ENCODE results near the gene TAF11L12. TPM values are rescaled to one million over a fixed set of nuclear protein-coding genes. Genes with fewer than 3 reads are reported as not detected.
"Not testable (repeated sequence)": the region's sequence is repeated elsewhere in the genome, so short reads cannot be mapped to it uniquely, and the experiment has no call there.

TAF11L12 gene
- total and polyA plus RNA-seq, 2 donors (not counting 1 experiment from before 2014, with no cell fraction given), result not detected

DNA sequence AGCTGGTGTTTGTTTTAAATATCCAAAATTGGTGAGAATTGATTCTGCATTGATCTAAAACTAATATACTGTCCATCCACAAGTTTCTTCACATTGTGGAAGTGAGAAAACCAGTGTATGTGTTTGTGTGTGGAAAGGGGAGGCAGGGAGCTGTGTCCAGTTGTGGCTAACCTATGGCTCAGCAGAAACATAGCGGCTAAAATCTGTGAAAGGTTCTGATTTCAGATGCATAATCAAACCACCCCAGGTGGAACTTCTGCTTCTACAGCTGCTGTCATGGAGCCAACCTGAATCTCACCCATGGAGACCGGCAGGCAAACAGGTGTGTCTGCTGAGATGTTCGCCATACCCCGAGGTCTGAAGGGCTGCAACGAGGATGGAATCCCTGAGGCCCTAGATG, 24.0 kb downstream of the TAF11L12 start, which contains the start of gene TAF11L14:
Gene TAF11L14 (plus strand): TSS at position 301 of the 400 bp plus-strand sequence.
- ChIA-PET CTCF (no interaction called here), POLR2A (no interaction called here)
- no peaks in the 10 kb centered on the region for H3K9me3 ChIP-seq (ENCODE audit: control extremely low read depth in 1 of 3, control insufficient read depth in 2 of 3, insufficient read depth in 1 of 3, low read length in 2 of 3)
- H3K79me2 ChIP-seq (ENCODE audit: control insufficient read depth, insufficient read depth, low read length), result no peaks in the 10 kb centered on the region
- no peak within 1 kb of the TSS for H3K27ac ChIP-seq (ENCODE audit: low read length in 2 of 2)
- no peak within 1 kb of the TSS for H3K4me2 ChIP-seq (replicated peaks; ENCODE audit: low read depth, low read length, poor library complexity, severe bottlenecking)
- WGBS (ENCODE audit: insufficient coverage), result 89% methylated on average over 4 of the region's 5 CpGs
- H3K27me3 ChIP-seq (replicated peaks in 1 of 4; ENCODE audit: control extremely low read depth in 1 of 4, control insufficient read depth in 3 of 4, insufficient read depth in 4 of 4, low read length in 3 of 4), result no peaks in the 10 kb centered on the region
- H3K4me1 ChIP-seq (ENCODE audit: control insufficient read depth in 2 of 2, insufficient read depth in 2 of 2, low read length in 2 of 2), result no peaks in the 10 kb centered on the region
- no peak for TF ChIP-seq EZH2 (IDR thresholded peaks at IDR 0.05; ENCODE audit: borderline replicate concordance, insufficient read depth, low read depth, low read length, poor library complexity, severe bottlenecking)
- TF ChIP-seq, protein P1, sequence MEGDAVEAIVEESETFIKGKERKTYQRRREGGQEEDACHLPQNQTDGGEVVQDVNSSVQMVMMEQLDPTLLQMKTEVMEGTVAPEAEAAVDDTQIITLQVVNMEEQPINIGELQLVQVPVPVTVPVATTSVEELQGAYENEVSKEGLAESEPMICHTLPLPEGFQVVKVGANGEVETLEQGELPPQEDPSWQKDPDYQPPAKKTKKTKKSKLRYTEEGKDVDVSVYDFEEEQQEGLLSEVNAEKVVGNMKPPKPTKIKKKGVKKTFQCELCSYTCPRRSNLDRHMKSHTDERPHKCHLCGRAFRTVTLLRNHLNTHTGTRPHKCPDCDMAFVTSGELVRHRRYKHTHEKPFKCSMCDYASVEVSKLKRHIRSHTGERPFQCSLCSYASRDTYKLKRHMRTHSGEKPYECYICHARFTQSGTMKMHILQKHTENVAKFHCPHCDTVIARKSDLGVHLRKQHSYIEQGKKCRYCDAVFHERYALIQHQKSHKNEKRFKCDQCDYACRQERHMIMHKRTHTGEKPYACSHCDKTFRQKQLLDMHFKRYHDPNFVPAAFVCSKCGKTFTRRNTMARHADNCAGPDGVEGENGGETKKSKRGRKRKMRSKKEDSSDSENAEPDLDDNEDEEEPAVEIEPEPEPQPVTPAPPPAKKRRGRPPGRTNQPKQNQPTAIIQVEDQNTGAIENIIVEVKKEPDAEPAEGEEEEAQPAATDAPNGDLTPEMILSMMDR (IDR thresholded peaks at IDR 0.05), result no peak
- DNase-seq, result no peak
- ATAC-seq (ENCODE audit: low read depth), result no peak
- no peak within 1 kb of the TSS for H2AFZ ChIP-seq (ENCODE audit: insufficient read depth, low read depth, low read length, poor library complexity, severe bottlenecking)
- H4K20me1 ChIP-seq (ENCODE audit: control insufficient read depth, insufficient read depth, low read length, poor library complexity, severe bottlenecking), result no peaks in the 10 kb centered on the region
- intact Hi-C loops (cut with micrococcal nuclease), result no loop called here
- Mint-ChIP-seq H3K27me3 (no peaks in the 10 kb centered on the region), H3K27ac (no peak within 1 kb of the TSS), H3K9me3 (ENCODE audit: insufficient read depth) (no peaks in the 10 kb centered on the region), H3K4me1 (no peaks in the 10 kb centered on the region), H3K4me3 (no peak within 1 kb of the TSS)
- no peak within 1 kb of the TSS for H3K4me3 ChIP-seq (ENCODE audit: control extremely low read depth in 1 of 5, extremely low read depth in 1 of 5, insufficient read depth in 1 of 5, low read depth in 2 of 5, low read length in 4 of 5)
- no peaks in the 10 kb centered on the region for H3K36me3 ChIP-seq (replicated peaks in 1 of 2; ENCODE audit: control extremely low read depth in 1 of 2, control insufficient read depth in 1 of 2, extremely low read depth in 1 of 2, insufficient read depth in 2 of 2, low read length in 1 of 2)
- no peak within 1 kb of the TSS for H3K9ac ChIP-seq (ENCODE audit: low read length)

DNA sequence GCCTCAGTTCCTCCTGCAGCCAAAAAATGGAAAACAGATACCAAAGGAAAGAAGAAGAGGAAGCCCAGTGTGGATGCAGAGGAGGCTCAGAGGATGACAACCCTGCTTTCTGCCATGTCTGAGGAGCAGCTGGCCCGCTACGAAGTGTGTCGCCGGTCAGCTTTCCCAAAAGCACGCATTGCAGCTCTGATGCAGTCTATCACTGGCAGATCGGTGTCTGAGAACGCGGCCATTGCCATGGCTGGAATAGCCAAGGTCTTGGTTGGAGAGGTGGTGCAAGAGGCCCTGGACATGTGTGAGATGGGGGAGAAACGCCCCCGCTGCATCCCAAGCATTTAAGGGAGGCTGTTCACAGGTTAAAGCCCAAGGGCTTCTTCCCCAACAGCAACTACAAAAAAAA, 39.0 kb downstream of the TAF11L12 start:
- WGBS (ENCODE audit: insufficient coverage), result 97% methylated on average over 8 of the region's 10 CpGs

DNA sequence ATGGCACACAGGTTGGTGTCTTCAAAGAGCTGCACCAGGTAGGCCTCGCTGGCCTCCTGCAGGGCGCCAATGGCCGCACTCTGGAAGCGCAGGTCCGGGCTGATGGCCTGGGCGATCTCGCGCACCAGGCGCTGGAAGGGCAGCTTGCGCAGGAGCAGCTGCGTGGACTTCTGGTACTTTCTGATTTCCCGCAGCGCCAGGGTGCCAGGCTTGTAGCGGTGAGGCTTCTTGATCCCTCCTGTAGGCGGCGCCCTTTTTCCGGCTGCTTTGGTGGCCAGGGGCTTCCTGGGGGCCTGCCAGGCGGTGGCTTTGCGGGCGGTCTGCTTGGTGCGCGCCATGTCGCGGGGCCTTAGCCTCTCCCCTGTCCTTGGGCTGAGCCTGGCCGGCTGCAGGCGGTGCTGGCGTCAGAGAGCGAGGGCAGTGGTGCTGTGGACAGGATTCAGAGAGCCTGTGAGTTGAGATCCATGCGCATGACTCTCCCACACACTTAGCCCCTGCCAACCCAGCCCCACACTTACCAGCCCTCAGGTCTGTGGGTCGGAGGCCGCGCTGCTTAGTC, 45.1 kb downstream of the TAF11L12 start:
- intact Hi-C loops (cut with micrococcal nuclease); H3K4me3 ChIP-seq (ENCODE audit: control extremely low read depth in 1 of 5, extremely low read depth in 1 of 5, insufficient read depth in 1 of 5, low read depth in 2 of 5, low read length in 4 of 5); H3K36me3 ChIP-seq (replicated peaks in 1 of 2; ENCODE audit: control extremely low read depth in 1 of 2, control insufficient read depth in 1 of 2, extremely low read depth in 1 of 2, insufficient read depth in 2 of 2, low read length in 1 of 2); CTCF ChIA-PET; H4K20me1 ChIP-seq (ENCODE audit: control insufficient read depth, insufficient read depth, low read length, poor library complexity, severe bottlenecking); H3K79me2 ChIP-seq (ENCODE audit: control insufficient read depth, insufficient read depth, low read length); H3K4me1 ChIP-seq (ENCODE audit: control insufficient read depth in 2 of 2, insufficient read depth in 2 of 2, low read length in 2 of 2); H3K27me3 ChIP-seq (replicated peaks in 1 of 4; ENCODE audit: control extremely low read depth in 1 of 4, control insufficient read depth in 3 of 4, insufficient read depth in 4 of 4, low read length in 3 of 4); H3K27me3 Mint-ChIP-seq; H3K4me2 ChIP-seq (replicated peaks; ENCODE audit: low read depth, low read length, poor library complexity, severe bottlenecking); H3K27ac ChIP-seq (ENCODE audit: low read length in 2 of 2); ATAC-seq (ENCODE audit: low read depth); H3K9me3 Mint-ChIP-seq (ENCODE audit: insufficient read depth); H3K4me3 Mint-ChIP-seq; H3K27ac Mint-ChIP-seq; H3K9ac ChIP-seq (ENCODE audit: low read length); H3K4me1 Mint-ChIP-seq; H3K9me3 ChIP-seq (ENCODE audit: control extremely low read depth in 1 of 3, control insufficient read depth in 2 of 3, insufficient read depth in 1 of 3, low read length in 2 of 3); POLR2A ChIA-PET; DNase-seq; H2AFZ ChIP-seq (ENCODE audit: insufficient read depth, low read depth, low read length, poor library complexity, severe bottlenecking): not testable (repeated sequence)
- 95% methylated on average over 21 of the region's 32 CpGs for WGBS (ENCODE audit: insufficient coverage)

More for the DNA sequence above, 39.0 kb downstream of the TAF11L12 start:
- CTCF ChIA-PET; H3K27me3 Mint-ChIP-seq; H3K27me3 ChIP-seq (replicated peaks in 1 of 4; ENCODE audit: control extremely low read depth in 1 of 4, control insufficient read depth in 3 of 4, insufficient read depth in 4 of 4, low read length in 3 of 4); H3K4me1 ChIP-seq (ENCODE audit: control insufficient read depth in 2 of 2, insufficient read depth in 2 of 2, low read length in 2 of 2); H3K9me3 ChIP-seq (ENCODE audit: control extremely low read depth in 1 of 3, control insufficient read depth in 2 of 3, insufficient read depth in 1 of 3, low read length in 2 of 3); ATAC-seq (ENCODE audit: low read depth); DNase-seq; H2AFZ ChIP-seq (ENCODE audit: insufficient read depth, low read depth, low read length, poor library complexity, severe bottlenecking); H3K4me3 Mint-ChIP-seq; intact Hi-C loops (cut with micrococcal nuclease); H3K36me3 ChIP-seq (replicated peaks in 1 of 2; ENCODE audit: control extremely low read depth in 1 of 2, control insufficient read depth in 1 of 2, extremely low read depth in 1 of 2, insufficient read depth in 2 of 2, low read length in 1 of 2); H3K27ac ChIP-seq (ENCODE audit: low read length in 2 of 2); H3K9ac ChIP-seq (ENCODE audit: low read length); H4K20me1 ChIP-seq (ENCODE audit: control insufficient read depth, insufficient read depth, low read length, poor library complexity, severe bottlenecking); H3K9me3 Mint-ChIP-seq (ENCODE audit: insufficient read depth); H3K4me3 ChIP-seq (ENCODE audit: control extremely low read depth in 1 of 5, extremely low read depth in 1 of 5, insufficient read depth in 1 of 5, low read depth in 2 of 5, low read length in 4 of 5); H3K4me1 Mint-ChIP-seq; H3K4me2 ChIP-seq (replicated peaks; ENCODE audit: low read depth, low read length, poor library complexity, severe bottlenecking); POLR2A ChIA-PET; H3K79me2 ChIP-seq (ENCODE audit: control insufficient read depth, insufficient read depth, low read length); H3K27ac Mint-ChIP-seq: not testable (repeated sequence)
